H1 (cell line): Measurements from ENCODE around the gene SPATA13. TPM values are rescaled to one million over a fixed set of nuclear protein-coding genes. Genes with fewer than 3 reads are reported as not detected.

Source experiments
- CTCF ChIP-seq, 3 experiments: IDR thresholded peaks; 1 replicate in 2 of 3; 2 replicates in 1 of 3; pipeline versions ENCODE4 v1.5.1 to v1.6.1; 2011; ENCODE audit warnings: low read length in 3 of 3, mild to moderate bottlenecking in 3 of 3, inconsistent platforms in 2 of 3, low read depth in 1 of 3, moderate library complexity in 1 of 3; ENCODE audit not compliant: insufficient read depth in 1 of 3; ENCODE audit errors: control extremely low read depth in 1 of 3
- HDAC6 ChIP-seq: IDR thresholded peaks from one replicate; pipeline ENCODE4 v1.7.1; 2012; ENCODE audit warnings: low read depth, mild to moderate bottlenecking, inconsistent platforms, low read length, moderate library complexity
- SP1 ChIP-seq: IDR thresholded peaks from 2 replicates; pipeline ENCODE4 v1.6.1; 2011; ENCODE audit warnings: low read depth, low read length
- polyA plus RNA-seq, 7 experiments: library from polyadenylated mRNA; depleted of rRNA in 3 of 7; stranded (reverse) in 5 of 7; unstranded in 2 of 7; fragments of >200 nt in 5 of 7; fragments of 200-250 nt in 2 of 7; gene quantifications; 1 replicate in 5 of 7; 2 replicates in 1 of 7; 4 replicates in 1 of 7; pipeline versions ENCODE4 v1.2.1 to v1.2.3, GENCODE V29; 2011 to 2013; ENCODE audit warnings: missing spikeins in 2 of 7, mixed read lengths in 2 of 7
- total RNA-seq: library from RNA; stranded (reverse); fragmentation: NEBNext Ultra II Directional; extraction: Animal tissue kit (Norgen Biotek cat#: 25700); gene quantifications from 2 replicates; pipeline ENCODE4 v1.2.1, GENCODE V29; 2021

Gene SPATA13
- total and polyA plus RNA-seq, 2 of the 8 experiments (the other 6 are each of a cell fraction or from before 2014, with no cell fraction given): 12.6 to 30.9 TPM

- no peak for TF ChIP-seq HDAC6
- no peak for TF ChIP-seq SP1
- no peak for TF ChIP-seq CTCF (IDR thresholded peaks at IDR 0.05; ENCODE audit: control extremely low read depth in 1 of 3, insufficient read depth in 1 of 3, low read depth in 1 of 3, low read length in 3 of 3)
- TF ChIP-seq, all 59 proteins: peak for 0
Observed at GRCh38 chr13:24232037-24232436, 71.5 kb downstream of the SPATA13 start (continued).
